ENCODE results near the gene CASKIN2.
A peak's percentile ranks its signal among the peaks of the same experiment; 100 is the strongest.

The CASKIN2 gene

GRCh38 chr17:75498726-75499213, 16.6 kb downstream of the CASKIN2 start:
- Mint-ChIP-seq H3K27ac (no peak overlapping the region), H3K27me3 (no peaks in the 10 kb centered on the region)

DNA sequence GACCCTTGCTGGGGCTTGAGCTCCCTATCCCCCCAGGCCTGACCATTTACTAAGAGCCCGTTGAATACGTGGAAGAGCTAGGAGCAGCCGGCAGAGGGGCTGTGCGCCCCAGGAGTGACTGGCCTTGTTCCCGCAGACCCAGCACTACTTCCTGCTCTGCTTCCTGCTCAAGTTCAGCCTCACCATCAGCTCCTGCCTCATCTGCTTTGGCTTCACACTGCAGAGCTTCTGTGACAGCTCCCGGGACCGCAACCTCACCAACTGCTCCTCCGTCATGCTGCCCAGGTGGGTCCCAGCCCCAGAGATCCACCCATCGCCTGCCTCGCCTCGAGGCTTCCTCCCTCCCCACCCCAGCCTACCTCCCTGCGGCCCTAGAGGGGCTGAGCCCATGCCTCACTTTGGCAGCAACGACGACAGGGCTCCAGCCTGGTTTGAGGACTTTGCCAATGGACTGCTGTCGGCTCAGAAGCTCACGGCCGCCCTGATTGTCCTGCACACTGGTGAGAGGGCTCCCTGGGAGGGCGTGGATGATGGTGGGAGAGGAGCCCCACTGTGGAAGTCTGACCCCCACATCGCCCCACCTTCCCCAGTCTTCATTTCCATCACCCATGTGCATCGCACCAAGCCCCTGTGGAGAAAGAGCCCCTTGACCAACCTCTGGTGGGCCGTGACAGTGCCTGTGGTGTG, 17.2 kb downstream of the CASKIN2 start:
- Mint-ChIP-seq H3K9me3 (no peaks in the 10 kb centered on the region), H3K4me1 (ENCODE audit: low read depth) (peaks cover 4% of the 10 kb centered on the region), H3K27ac (peak overlapping the region; percentile 18), H3K27me3 (no peaks in the 10 kb centered on the region), H3K36me3 (ENCODE audit: low read depth) (peaks cover 62% of the 10 kb centered on the region), H3K4me3 (no peak overlapping the region)
- DNase-seq = no peak

More at GRCh38 chr17:75498726-75499213, 16.6 kb downstream of the CASKIN2 start:
- Mint-ChIP-seq H3K4me1 (ENCODE audit: low read depth) (peaks cover 4% of the 10 kb centered on the region), H3K9me3 (no peaks in the 10 kb centered on the region), H3K36me3 (ENCODE audit: low read depth) (peaks cover 56% of the 10 kb centered on the region), H3K4me3 (no peak overlapping the region)
- no peak for DNase-seq

- Mint-ChIP-seq H3K36me3 (ENCODE audit: low read depth) (peaks cover 76% of the 10 kb centered on the region), H3K27ac (no peak overlapping the region), H3K9me3 (no peaks in the 10 kb centered on the region), H3K4me3 (no peak overlapping the region), H3K27me3 (no peaks in the 10 kb centered on the region), H3K4me1 (ENCODE audit: low read depth) (peaks cover 4% of the 10 kb centered on the region)
- DNase-seq = no peak
Measured at GRCh38 chr17:75496005-75496404, 19.3 kb downstream of the CASKIN2 start.

DNA sequence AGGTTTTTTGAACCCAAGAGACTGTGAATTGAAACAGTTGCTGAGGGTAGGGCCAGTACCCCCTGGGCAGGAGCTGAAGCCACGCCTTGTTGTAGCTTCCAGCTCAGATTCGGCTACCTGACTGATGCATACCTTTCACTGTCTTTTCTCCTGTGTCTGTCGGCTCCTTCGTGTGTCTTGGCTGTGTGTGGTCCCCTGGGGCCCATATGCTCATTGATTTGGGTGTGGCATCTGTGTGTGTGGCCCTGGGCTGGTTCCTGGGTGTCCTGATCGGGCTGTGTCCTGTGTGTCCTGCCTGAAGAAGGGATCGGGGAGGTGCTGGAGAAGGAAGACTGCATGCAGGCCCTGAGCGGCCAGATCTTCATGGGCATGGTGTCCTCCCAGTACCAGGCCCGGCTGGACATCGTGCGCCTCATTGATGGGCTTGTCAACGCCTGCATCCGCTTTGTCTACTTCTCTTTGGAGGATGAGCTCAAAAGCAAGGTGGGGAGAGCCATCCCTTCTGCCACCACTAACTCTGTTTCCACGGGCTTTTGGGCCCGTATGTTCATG, 20.9 kb downstream of the CASKIN2 start:
- Mint-ChIP-seq H3K9me3 (no peaks in the 10 kb centered on the region), H3K4me1 (ENCODE audit: low read depth) (peaks cover 4% of the 10 kb centered on the region), H3K27me3 (no peaks in the 10 kb centered on the region), H3K4me3 (no peak overlapping the region), H3K36me3 (ENCODE audit: low read depth) (peaks cover 69% of the 10 kb centered on the region), H3K27ac (peak overlapping the region; percentile 57)
- no peak for DNase-seq

DNA sequence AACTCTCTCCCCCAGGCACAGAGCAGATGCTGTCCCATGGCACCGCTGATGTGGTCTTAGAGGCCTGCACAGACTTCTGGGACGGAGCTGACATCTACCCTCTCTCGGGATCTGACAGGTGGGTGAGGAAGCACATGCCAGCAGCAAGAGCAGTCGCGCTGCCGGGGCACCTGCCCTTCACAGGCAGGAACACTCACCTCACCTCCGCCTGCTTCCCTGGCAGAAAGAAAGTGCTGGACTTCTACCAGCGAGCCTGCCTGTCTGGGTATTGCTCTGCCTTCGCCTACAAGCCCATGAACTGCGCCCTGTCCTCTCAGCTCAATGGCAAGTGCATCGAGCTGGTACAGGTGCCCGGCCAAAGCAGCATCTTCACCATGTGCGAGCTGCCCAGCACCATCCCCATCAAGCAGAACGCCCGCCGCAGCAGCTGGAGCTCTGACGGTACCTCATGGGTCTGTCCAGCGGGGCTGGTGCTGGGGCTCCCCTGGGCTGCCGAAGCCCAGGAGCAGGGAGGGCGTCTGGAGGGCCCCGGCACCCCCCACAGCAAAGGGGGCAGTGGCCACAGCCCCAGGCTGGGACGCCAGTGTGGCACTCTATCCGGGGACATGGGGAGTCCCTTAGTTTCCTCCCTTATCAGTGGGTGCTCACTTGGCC, 21.7 kb downstream of the CASKIN2 start:
- peaks cover 5% of the 10 kb centered on the region for H3K4me1 Mint-ChIP-seq (ENCODE audit: low read depth)
- no peak overlapping the region for H3K27ac Mint-ChIP-seq
- H3K4me3 Mint-ChIP-seq = no peak overlapping the region
- no peaks in the 10 kb centered on the region for H3K27me3 Mint-ChIP-seq
- H3K36me3 Mint-ChIP-seq (ENCODE audit: low read depth) = peaks cover 61% of the 10 kb centered on the region
- H3K9me3 Mint-ChIP-seq = no peaks in the 10 kb centered on the region
- no peak for DNase-seq

GRCh38 chr17:75492555-75493168, 22.7 kb downstream of the CASKIN2 start:
- no peak for DNase-seq
- Mint-ChIP-seq H3K27ac (no peak overlapping the region), H3K27me3 (no peaks in the 10 kb centered on the region), H3K4me1 (ENCODE audit: low read depth) (peaks cover 12% of the 10 kb centered on the region), H3K9me3 (no peaks in the 10 kb centered on the region), H3K36me3 (ENCODE audit: low read depth) (peaks cover 52% of the 10 kb centered on the region), H3K4me3 (no peak overlapping the region)

DNA sequence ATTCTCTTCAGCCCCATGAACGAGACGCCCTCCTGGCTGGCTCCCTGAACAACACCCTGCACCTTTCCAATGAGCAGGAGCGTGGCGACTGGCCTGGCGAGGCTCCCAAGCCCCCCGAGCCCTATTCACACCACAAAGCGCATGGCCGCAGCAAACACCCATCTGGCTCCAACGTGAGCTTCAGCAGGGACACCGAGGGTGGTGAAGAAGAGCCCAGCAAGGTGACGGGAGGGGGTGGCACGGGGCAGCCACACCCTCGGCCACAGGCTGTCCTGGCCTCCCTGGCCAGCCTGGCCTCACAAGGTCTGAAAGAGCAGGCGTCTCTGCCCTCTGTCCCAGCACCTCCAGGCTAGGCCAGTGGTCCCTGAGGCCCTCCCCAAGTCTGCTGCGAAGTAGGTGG, 23.7 kb downstream of the CASKIN2 start:
- no peak for DNase-seq
- H3K27ac Mint-ChIP-seq = no peak overlapping the region
- H3K9me3 Mint-ChIP-seq = no peaks in the 10 kb centered on the region
- peaks cover 19% of the 10 kb centered on the region for H3K4me1 Mint-ChIP-seq (ENCODE audit: low read depth)
- H3K4me3 Mint-ChIP-seq = no peak overlapping the region
- H3K27me3 Mint-ChIP-seq = no peaks in the 10 kb centered on the region
- peaks cover 49% of the 10 kb centered on the region for H3K36me3 Mint-ChIP-seq (ENCODE audit: low read depth)

DNA sequence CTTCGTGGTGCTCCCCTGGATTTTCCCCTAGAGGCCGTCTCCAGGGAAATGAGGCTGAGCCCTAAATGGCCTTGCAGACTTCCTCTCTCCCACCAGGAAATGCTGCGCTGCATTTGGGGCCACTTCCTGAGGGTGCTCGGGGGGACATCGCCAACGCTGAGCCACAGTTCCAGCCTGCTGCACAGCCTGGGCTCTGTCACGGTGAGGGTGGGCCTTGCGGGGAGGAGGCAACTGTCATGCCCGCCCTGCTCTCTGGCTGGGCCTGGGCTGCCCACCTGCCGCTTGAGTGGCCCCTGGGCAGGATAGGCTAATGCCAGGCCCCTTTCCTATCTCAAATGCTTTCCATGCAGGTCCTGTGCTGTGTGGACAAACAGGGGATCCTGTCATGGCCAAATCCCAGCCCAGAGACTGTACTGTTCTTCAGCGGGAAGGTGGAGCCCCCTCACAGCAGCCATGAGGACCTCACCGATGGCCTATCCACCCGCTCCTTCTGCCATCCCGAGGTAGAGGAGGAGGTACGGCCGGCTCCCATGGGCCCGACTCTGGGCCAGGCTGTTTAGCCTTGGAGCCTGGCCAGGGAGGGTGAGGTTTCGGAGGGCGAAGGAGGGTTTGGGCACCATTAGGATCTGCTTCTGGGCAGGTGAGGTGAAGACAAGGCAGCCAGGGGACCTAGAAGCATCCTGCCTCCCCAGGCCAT, 24.2 kb downstream of the CASKIN2 start:
- peaks cover 25% of the 10 kb centered on the region for H3K4me1 Mint-ChIP-seq (ENCODE audit: low read depth)
- H3K9me3 Mint-ChIP-seq = no peaks in the 10 kb centered on the region
- peaks cover 50% of the 10 kb centered on the region for H3K36me3 Mint-ChIP-seq (ENCODE audit: low read depth)
- no peak overlapping the region for H3K4me3 Mint-ChIP-seq
- DNase-seq = no peak
- H3K27ac Mint-ChIP-seq = no peak overlapping the region
- no peaks in the 10 kb centered on the region for H3K27me3 Mint-ChIP-seq

DNA sequence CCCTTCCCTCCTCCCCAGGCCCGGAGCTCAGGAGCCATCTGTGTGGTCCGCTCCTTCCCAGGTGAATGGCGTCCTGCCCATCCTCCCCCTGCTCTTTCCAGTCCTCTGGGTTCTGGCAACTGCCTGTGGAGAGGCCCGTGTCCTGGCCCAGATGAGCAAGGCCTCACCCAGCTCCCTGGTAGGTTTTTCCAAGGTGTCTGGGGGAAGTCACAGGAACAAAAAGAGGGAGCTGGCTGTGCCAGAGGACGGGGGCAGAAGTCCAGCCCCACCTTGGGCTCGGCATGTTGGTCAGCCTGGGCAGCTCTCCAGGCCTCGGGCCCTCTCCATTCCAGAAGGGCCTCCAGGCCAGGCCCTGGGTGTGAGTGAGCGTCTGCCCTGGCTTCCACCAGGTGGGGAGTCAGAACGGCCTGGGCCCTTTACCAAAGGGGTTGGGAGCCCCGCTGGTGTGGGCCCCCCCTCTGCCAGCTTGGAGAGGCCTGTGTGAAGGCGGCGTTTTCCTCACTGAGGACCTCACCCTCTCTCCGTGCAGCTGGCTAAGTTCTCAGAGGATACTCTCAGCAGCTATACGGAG, 25.1 kb downstream of the CASKIN2 start:
- H3K4me1 Mint-ChIP-seq (ENCODE audit: low read depth) = peaks cover 25% of the 10 kb centered on the region
- H3K36me3 Mint-ChIP-seq (ENCODE audit: low read depth) = peaks cover 44% of the 10 kb centered on the region
- H3K27me3 Mint-ChIP-seq = no peaks in the 10 kb centered on the region
- H3K4me3 Mint-ChIP-seq = no peak overlapping the region
- no peaks in the 10 kb centered on the region for H3K9me3 Mint-ChIP-seq
- H3K27ac Mint-ChIP-seq = no peak overlapping the region
- DNase-seq = no peak

GRCh38 chr17:75489511-75489955, 25.8 kb downstream of the CASKIN2 start:
- H3K4me1 Mint-ChIP-seq (ENCODE audit: low read depth) = peaks cover 25% of the 10 kb centered on the region
- H3K27me3 Mint-ChIP-seq = no peaks in the 10 kb centered on the region
- H3K27ac Mint-ChIP-seq = no peak overlapping the region
- no peaks in the 10 kb centered on the region for H3K9me3 Mint-ChIP-seq
- peaks cover 36% of the 10 kb centered on the region for H3K36me3 Mint-ChIP-seq (ENCODE audit: low read depth)
- no peak for DNase-seq
- no peak overlapping the region for H3K4me3 Mint-ChIP-seq

DNA sequence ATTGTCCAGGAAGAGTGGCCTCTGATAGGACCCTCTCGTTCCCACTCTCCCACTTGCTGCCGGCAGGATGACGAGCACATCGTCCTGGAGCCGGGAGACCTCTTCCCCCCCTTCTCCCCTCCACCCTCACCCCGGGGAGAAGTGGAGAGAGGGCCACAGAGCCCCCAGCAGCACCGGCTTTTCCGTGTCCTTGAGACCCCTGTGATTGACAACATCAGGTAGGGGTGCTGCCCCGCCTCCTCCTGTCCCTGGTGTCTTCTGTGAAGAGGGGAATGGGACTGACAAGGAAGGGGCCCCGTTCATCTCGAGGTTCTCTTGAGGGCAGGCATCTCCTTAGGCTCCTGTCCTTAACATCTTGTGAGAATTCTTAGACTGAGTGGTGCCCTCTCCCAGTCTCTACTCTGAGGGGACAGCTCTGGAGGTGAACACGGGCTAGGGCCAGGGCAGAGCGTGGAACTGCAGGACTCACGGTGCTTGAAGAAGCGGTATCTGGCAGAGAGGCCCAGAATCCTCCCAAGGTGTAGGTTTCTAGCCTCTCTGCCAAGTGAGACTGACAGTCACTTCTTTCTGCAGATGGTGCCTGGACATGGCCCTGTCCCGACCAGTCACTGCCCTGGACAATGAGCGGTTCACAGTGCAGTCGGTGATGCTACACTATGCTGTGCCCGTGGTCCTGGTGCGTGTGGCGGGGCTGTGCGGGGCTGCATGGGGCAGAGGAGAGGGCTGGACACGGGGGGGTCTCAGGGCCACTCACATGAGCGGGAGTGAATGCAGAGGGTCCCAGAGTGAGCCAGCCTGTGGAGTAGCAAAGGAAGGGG, 26.4 kb downstream of the CASKIN2 start:
- Mint-ChIP-seq H3K4me3 (no peak overlapping the region), H3K27me3 (no peaks in the 10 kb centered on the region), H3K36me3 (ENCODE audit: low read depth) (peaks cover 33% of the 10 kb centered on the region), H3K4me1 (ENCODE audit: low read depth) (peaks cover 25% of the 10 kb centered on the region), H3K27ac (peak overlapping the region; percentile 97), H3K9me3 (no peaks in the 10 kb centered on the region)
- DNase-seq = no peak

GRCh38 chr17:75487351-75488070, 27.8 kb downstream of the CASKIN2 start:
- Mint-ChIP-seq H3K4me1 (ENCODE audit: low read depth) (peaks cover 25% of the 10 kb centered on the region), H3K36me3 (ENCODE audit: low read depth) (peaks cover 21% of the 10 kb centered on the region), H3K4me3 (peak overlapping the region; percentile 56), H3K27me3 (no peaks in the 10 kb centered on the region), H3K27ac (peak overlapping the region; percentile 97), H3K9me3 (no peaks in the 10 kb centered on the region)
- peak; percentile 66 for DNase-seq

GRCh38 chr17:75486951-75487350, 28.4 kb downstream of the CASKIN2 start:
- Mint-ChIP-seq H3K27ac (peak overlapping the region; percentile 97), H3K36me3 (ENCODE audit: low read depth) (peaks cover 20% of the 10 kb centered on the region), H3K9me3 (no peaks in the 10 kb centered on the region), H3K27me3 (no peaks in the 10 kb centered on the region), H3K4me3 (peak overlapping the region; percentile 56), H3K4me1 (ENCODE audit: low read depth) (peaks cover 25% of the 10 kb centered on the region)
- DNase-seq = no peak
